ENCODE data around the gene RTN4R.
A peak's percentile ranks its signal among the peaks of the same experiment; 100 is the strongest.

The RTN4R gene

GRCh38 chr22:20257212-20258020, 10.7 kb downstream of the RTN4R start (continued):
- TF ChIP-seq, protein P1, sequence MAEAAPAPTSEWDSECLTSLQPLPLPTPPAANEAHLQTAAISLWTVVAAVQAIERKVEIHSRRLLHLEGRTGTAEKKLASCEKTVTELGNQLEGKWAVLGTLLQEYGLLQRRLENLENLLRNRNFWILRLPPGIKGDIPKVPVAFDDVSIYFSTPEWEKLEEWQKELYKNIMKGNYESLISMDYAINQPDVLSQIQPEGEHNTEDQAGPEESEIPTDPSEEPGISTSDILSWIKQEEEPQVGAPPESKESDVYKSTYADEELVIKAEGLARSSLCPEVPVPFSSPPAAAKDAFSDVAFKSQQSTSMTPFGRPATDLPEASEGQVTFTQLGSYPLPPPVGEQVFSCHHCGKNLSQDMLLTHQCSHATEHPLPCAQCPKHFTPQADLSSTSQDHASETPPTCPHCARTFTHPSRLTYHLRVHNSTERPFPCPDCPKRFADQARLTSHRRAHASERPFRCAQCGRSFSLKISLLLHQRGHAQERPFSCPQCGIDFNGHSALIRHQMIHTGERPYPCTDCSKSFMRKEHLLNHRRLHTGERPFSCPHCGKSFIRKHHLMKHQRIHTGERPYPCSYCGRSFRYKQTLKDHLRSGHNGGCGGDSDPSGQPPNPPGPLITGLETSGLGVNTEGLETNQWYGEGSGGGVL (tag by site-specific recombination; IDR thresholded peaks at IDR 0.05), result no peak
- TF ChIP-seq ZNF473 (tag by site-specific recombination; IDR thresholded peaks at IDR 0.05), result no peak

- CTCF ChIA-PET, result interaction anchor here (0.8 kb wide), 1 partner anchor 18 kb away, joined by 5 read pairs; no protein-coding TSS in a partner anchor
- TF ChIP-seq HOXA7 (CRISPR knock-in tag; IDR thresholded peaks at IDR 0.05; ENCODE audit: borderline replicate concordance) (no peak), ZNF146 (tag by site-specific recombination; IDR thresholded peaks at IDR 0.05) (no peak), ZNF138 (tag by site-specific recombination; IDR thresholded peaks at IDR 0.05; ENCODE audit: borderline replicate concordance) (no peak), ZNF571 (tag by site-specific recombination; IDR thresholded peaks at IDR 0.05) (no peak), GFI1B (tag by site-specific recombination; IDR thresholded peaks at IDR 0.05) (no peak), ZFHX2 (tag by site-specific recombination; conservative IDR thresholded peaks at IDR 0.05) (peak; percentile 28; the same call in 1 of the 2 replicates)
- TF ChIP-seq, protein P2, sequence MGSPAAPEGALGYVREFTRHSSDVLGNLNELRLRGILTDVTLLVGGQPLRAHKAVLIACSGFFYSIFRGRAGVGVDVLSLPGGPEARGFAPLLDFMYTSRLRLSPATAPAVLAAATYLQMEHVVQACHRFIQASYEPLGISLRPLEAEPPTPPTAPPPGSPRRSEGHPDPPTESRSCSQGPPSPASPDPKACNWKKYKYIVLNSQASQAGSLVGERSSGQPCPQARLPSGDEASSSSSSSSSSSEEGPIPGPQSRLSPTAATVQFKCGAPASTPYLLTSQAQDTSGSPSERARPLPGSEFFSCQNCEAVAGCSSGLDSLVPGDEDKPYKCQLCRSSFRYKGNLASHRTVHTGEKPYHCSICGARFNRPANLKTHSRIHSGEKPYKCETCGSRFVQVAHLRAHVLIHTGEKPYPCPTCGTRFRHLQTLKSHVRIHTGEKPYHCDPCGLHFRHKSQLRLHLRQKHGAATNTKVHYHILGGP (tag by site-specific recombination; IDR thresholded peaks at IDR 0.05), result no peak
- POLR2A ChIA-PET, result no interaction called here
- Histone ChIP-seq H3K27ac (ENCODE audit: extremely low read depth, low read depth, low read length) (no peak overlapping the region), H3K4me1 (ENCODE audit: control insufficient read depth, insufficient read depth, low read length) (no peaks in the 10 kb centered on the region), H3K36me3 (ENCODE audit: control insufficient read depth in 2 of 2, insufficient read depth in 1 of 2, low read length in 2 of 2) (no peaks in the 10 kb centered on the region), H3K9me3 (ENCODE audit: control insufficient read depth, insufficient read depth, low read depth, low read length) (no peaks in the 10 kb centered on the region), H3K4me3 (ENCODE audit: low read depth, low read length) (no peak overlapping the region)
Observed at GRCh38 chr22:20256551-20257211, 11.4 kb downstream of the RTN4R start.

- Histone ChIP-seq H3K36me3 (ENCODE audit: control insufficient read depth in 2 of 2, insufficient read depth in 1 of 2, low read length in 2 of 2) (no peaks in the 10 kb centered on the region), H3K9me3 (ENCODE audit: control insufficient read depth, insufficient read depth, low read depth, low read length) (no peaks in the 10 kb centered on the region), H3K4me1 (ENCODE audit: control insufficient read depth, insufficient read depth, low read length) (no peaks in the 10 kb centered on the region), H3K27ac (ENCODE audit: extremely low read depth, low read depth, low read length) (no peak overlapping the region), H3K4me3 (ENCODE audit: low read depth, low read length) (no peak overlapping the region)
- TF ChIP-seq ZNF692 (tag by site-specific recombination; IDR thresholded peaks at IDR 0.05) (no peak), ZSCAN5A (tag by site-specific recombination; IDR thresholded peaks at IDR 0.05) (no peak), ZNF660 (tag by site-specific recombination; IDR thresholded peaks at IDR 0.05) (no peak), ZNF510 (tag by site-specific recombination; IDR thresholded peaks at IDR 0.05; ENCODE audit: insufficient replicate concordance) (no peak), ZNF175 (tag by site-specific recombination; IDR thresholded peaks at IDR 0.05) (no peak), HOXD13 (CRISPR knock-in tag; IDR thresholded peaks at IDR 0.05; ENCODE audit: borderline replicate concordance) (no peak), ZNF837 (tag by site-specific recombination; IDR thresholded peaks at IDR 0.05) (no peak), MEIS1 (CRISPR knock-in tag; IDR thresholded peaks at IDR 0.05; ENCODE audit: borderline replicate concordance) (no peak), ZNF266 (tag by site-specific recombination; IDR thresholded peaks at IDR 0.05; ENCODE audit: low read depth) (no peak), ZNF558 (tag by site-specific recombination; IDR thresholded peaks at IDR 0.05) (no peak)
- TF ChIP-seq, protein P3, sequence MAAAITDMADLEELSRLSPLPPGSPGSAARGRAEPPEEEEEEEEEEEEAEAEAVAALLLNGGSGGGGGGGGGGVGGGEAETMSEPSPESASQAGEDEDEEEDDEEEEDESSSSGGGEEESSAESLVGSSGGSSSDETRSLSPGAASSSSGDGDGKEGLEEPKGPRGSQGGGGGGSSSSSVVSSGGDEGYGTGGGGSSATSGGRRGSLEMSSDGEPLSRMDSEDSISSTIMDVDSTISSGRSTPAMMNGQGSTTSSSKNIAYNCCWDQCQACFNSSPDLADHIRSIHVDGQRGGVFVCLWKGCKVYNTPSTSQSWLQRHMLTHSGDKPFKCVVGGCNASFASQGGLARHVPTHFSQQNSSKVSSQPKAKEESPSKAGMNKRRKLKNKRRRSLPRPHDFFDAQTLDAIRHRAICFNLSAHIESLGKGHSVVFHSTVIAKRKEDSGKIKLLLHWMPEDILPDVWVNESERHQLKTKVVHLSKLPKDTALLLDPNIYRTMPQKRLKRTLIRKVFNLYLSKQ (tag by site-specific recombination; IDR thresholded peaks at IDR 0.05; ENCODE audit: borderline replicate concordance), result no peak
- TF ChIP-seq, protein P4, sequence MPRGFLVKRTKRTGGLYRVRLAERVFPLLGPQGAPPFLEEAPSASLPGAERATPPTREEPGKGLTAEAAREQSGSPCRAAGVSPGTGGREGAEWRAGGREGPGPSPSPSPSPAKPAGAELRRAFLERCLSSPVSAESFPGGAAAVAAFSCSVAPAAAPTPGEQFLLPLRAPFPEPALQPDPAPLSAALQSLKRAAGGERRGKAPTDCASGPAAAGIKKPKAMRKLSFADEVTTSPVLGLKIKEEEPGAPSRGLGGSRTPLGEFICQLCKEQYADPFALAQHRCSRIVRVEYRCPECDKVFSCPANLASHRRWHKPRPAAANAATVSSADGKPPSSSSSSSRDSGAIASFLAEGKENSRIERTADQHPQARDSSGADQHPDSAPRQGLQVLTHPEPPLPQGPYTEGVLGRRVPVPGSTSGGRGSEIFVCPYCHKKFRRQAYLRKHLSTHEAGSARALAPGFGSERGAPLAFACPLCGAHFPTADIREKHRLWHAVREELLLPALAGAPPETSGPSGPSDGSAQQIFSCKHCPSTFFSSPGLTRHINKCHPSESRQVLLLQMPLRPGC (tag by site-specific recombination; IDR thresholded peaks at IDR 0.05), result no peak
- POLR2A ChIA-PET, result no interaction called here
- CTCF ChIA-PET, result interaction anchor here (1.1 kb wide), 1 partner anchor 17 kb away, joined by 7 read pairs; no protein-coding TSS in a partner anchor
Observed at GRCh38 chr22:20256027-20256426, 12.1 kb downstream of the RTN4R start.

All from HEK293 (cell line).